Endothelial cell of umbilical vein (primary cell): ENCODE data around the gene PPP1R16B.

Source experiments
- CTCF ChIP-seq, 2 donors: IDR thresholded peaks; 1 replicate in 1 of 2; 2 replicates in 1 of 2; pipeline ENCODE4 v1.5.1; 2011; ENCODE audit warnings: low read length in 2 of 2, mild to moderate bottlenecking in 2 of 2, moderate library complexity in 2 of 2, control low read depth in 1 of 2, inconsistent platforms in 1 of 2, low read depth in 1 of 2; ENCODE audit not compliant: insufficient read depth in 1 of 2; ENCODE audit errors: extremely low read depth in 1 of 2
- EZH2 ChIP-seq: IDR thresholded peaks from 2 replicates; pipeline ENCODE4 v1.6.1; 2012; ENCODE audit warnings: borderline replicate concordance, low read depth, mild to moderate bottlenecking, moderate library complexity, low read length, inconsistent platforms; ENCODE audit not compliant: severe bottlenecking
- FOS ChIP-seq: IDR thresholded peaks from 2 replicates; pipeline ENCODE4 v1.6.1; 2011; ENCODE audit warnings: mild to moderate bottlenecking, low read length, moderate library complexity, borderline replicate concordance; ENCODE audit not compliant: insufficient read depth
- GATA2 ChIP-seq: IDR thresholded peaks from 2 replicates; pipeline ENCODE4 v1.7.0; 2011; ENCODE audit warnings: low read depth, mild to moderate bottlenecking, moderate library complexity, mixed read lengths, low read length; ENCODE audit not compliant: insufficient read length, insufficient read depth
- JUN ChIP-seq: IDR thresholded peaks from 2 replicates; pipeline ENCODE4 v1.6.1; 2011; ENCODE audit warnings: borderline replicate concordance, low read depth; ENCODE audit not compliant: insufficient read length, insufficient read depth
- MYC ChIP-seq: IDR thresholded peaks from one replicate; pipeline ENCODE4 v1.6.1; 2011; ENCODE audit warnings: mild to moderate bottlenecking, low read depth, low read length
- POLR2A ChIP-seq: IDR thresholded peaks from 2 replicates; pipeline ENCODE4 v1.6.1; 2012; ENCODE audit warnings: low read depth, mild to moderate bottlenecking, control low read depth, low read length

- TF ChIP-seq CTCF (IDR thresholded peaks at IDR 0.05; ENCODE audit: extremely low read depth in 1 of 2, insufficient read depth in 1 of 2, low read depth in 1 of 2, low read length in 2 of 2) = no peak
- TF ChIP-seq GATA2 = no peak
- no peak for TF ChIP-seq FOS
- TF ChIP-seq POLR2A = no peak
- no peak for TF ChIP-seq JUN
- TF ChIP-seq MYC = no peak
- TF ChIP-seq EZH2 = no peak
Observed at GRCh38 chr20:38833857-38834164, 28.3 kb downstream of the PPP1R16B start.
